Activated naive CD4-positive, alpha-beta T cell treated with anti-CD3 and anti-CD28 coated beads for 36 hours (primary cell): ENCODE measurements around the gene INTS12. TPM values are rescaled to one million over a fixed set of nuclear protein-coding genes. Genes with fewer than 3 reads are reported as not detected.

Experiments
- CTCF ChIA-PET: fragments of 350-600 bp; sonication (Branson Sonifier 250); formaldehyde crosslinking; loops from one replicate; lab custom pipeline; 2021; ENCODE audit warnings: antibody characterized with exemption; lab: Charles Lee
- DNase-seq: peaks from one replicate; pipeline ENCODE4 v3.0.0-alpha.2; 2020
- H3K27ac Mint-ChIP-seq: one replicate; pipeline ENCODE4 v1.8.0; 2021; ENCODE audit warnings: mild to moderate bottlenecking, mixed read lengths
- H3K27me3 Mint-ChIP-seq: one replicate; pipeline ENCODE4 v1.8.0; 2021; ENCODE audit warnings: low read depth, mixed read lengths
- H3K36me3 Mint-ChIP-seq: one replicate; pipeline ENCODE4 v1.8.0; 2021; ENCODE audit warnings: low read depth, mixed read lengths
- H3K4me1 Mint-ChIP-seq: one replicate; pipeline ENCODE4 v1.8.0; 2021; ENCODE audit warnings: low read depth, mixed read lengths
- H3K4me3 Mint-ChIP-seq: one replicate; pipeline ENCODE4 v1.8.0; 2021; ENCODE audit warnings: mild to moderate bottlenecking, moderate library complexity, mixed read lengths
- H3K9me3 Mint-ChIP-seq: one replicate; pipeline ENCODE4 v1.8.0; 2021; ENCODE audit warnings: mixed read lengths
- intact Hi-C: fragments of 100-400 bp; cut with micrococcal nuclease; formaldehyde crosslinking; loops from one replicate; pipeline ENCODE4 v1.15.1; 2023
- total RNA-seq, 2 experiments: library from RNA; stranded (reverse); gene quantifications; one replicate each; pipeline ENCODE4 v1.2.3, GENCODE V29; 2021

The INTS12 gene
- total RNA-seq, 2 experiments from 2014 or later = 24.5 to 24.8 TPM

GRCh38 chr4:105644257-105644656, 64.2 kb downstream of the INTS12 start:
- Mint-ChIP-seq H3K27me3 (peaks cover 13% of the 10 kb centered on the region), H3K4me1 (no peaks in the 10 kb centered on the region), H3K4me3 (no peak overlapping the region), H3K9me3 (no peaks in the 10 kb centered on the region), H3K36me3 (no peaks in the 10 kb centered on the region), H3K27ac (no peak overlapping the region)
- intact Hi-C loops = no loop called here
- DNase-seq = no peak
- CTCF ChIA-PET = no interaction called here

DNA sequence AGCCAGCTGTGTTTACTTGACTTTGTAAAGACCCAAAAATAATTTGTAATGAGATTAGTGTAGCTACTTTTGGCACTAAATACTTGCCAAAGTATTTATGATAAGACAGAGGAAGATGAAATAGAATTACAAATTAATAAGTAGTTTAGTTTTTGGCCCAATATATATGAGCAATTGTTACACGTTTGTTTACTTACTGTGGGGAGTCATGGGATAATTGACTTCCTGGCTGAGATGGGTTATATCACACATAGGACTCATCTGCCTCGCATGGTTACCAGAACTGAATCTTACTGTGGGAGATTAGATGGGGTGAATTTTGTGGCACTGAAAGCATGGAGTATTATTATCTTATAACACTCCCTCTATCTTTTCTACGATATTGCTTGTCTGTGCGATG, 66.6 kb downstream of the INTS12 start:
- no peak overlapping the region for H3K27ac Mint-ChIP-seq
- no peak for DNase-seq
- H3K27me3 Mint-ChIP-seq = peaks cover 8% of the 10 kb centered on the region
- no peaks in the 10 kb centered on the region for H3K36me3 Mint-ChIP-seq
- CTCF ChIA-PET = no interaction called here
- intact Hi-C loops = no loop called here
- no peaks in the 10 kb centered on the region for H3K9me3 Mint-ChIP-seq
- H3K4me1 Mint-ChIP-seq = peaks cover 2% of the 10 kb centered on the region
- H3K4me3 Mint-ChIP-seq = no peak overlapping the region

GRCh38 chr4:105637408-105638176, 70.9 kb downstream of the INTS12 start:
- no peak overlapping the region for H3K27ac Mint-ChIP-seq
- peaks cover 3% of the 10 kb centered on the region for H3K27me3 Mint-ChIP-seq
- H3K36me3 Mint-ChIP-seq = no peaks in the 10 kb centered on the region
- H3K9me3 Mint-ChIP-seq = no peaks in the 10 kb centered on the region
- H3K4me3 Mint-ChIP-seq = no peak overlapping the region
- CTCF ChIA-PET = no interaction called here
- H3K4me1 Mint-ChIP-seq = peaks cover 2% of the 10 kb centered on the region
- intact Hi-C loops = no loop called here
- DNase-seq = no peak

- CTCF ChIA-PET = no interaction called here
- no peaks in the 10 kb centered on the region for H3K36me3 Mint-ChIP-seq
- DNase-seq = no peak
- peaks cover 3% of the 10 kb centered on the region for H3K27me3 Mint-ChIP-seq
- no peaks in the 10 kb centered on the region for H3K9me3 Mint-ChIP-seq
- H3K27ac Mint-ChIP-seq = no peak overlapping the region
- no peak overlapping the region for H3K4me3 Mint-ChIP-seq
- peaks cover 2% of the 10 kb centered on the region for H3K4me1 Mint-ChIP-seq
- intact Hi-C loops = loop anchor here (5.0 kb wide), 1 partner anchor 492 kb away; no protein-coding TSS in a partner anchor
Observed at GRCh38 chr4:105634402-105635080, 73.9 kb downstream of the INTS12 start.

GRCh38 chr4:105633241-105633640, 75.2 kb downstream of the INTS12 start:
- intact Hi-C loops = loop anchor here (5.0 kb wide), 1 partner anchor 491 kb away; no protein-coding TSS in a partner anchor
- no peak for DNase-seq
- no peaks in the 10 kb centered on the region for H3K36me3 Mint-ChIP-seq
- no peak overlapping the region for H3K4me3 Mint-ChIP-seq
- H3K4me1 Mint-ChIP-seq = peaks cover 2% of the 10 kb centered on the region
- H3K27ac Mint-ChIP-seq = no peak overlapping the region
- H3K27me3 Mint-ChIP-seq = peaks cover 8% of the 10 kb centered on the region
- no peaks in the 10 kb centered on the region for H3K9me3 Mint-ChIP-seq
- CTCF ChIA-PET = interaction anchor here (0.7 to 2.9 kb wide), 3 partner anchors 10 to 112 kb away, joined by 3 to 12 read pairs (median 5); no protein-coding TSS in a partner anchor

Other genes with a start within 250 kb of the INTS12 start
- 100 to 1,000 TPM; 117 to 119 TPM for gene PPA2, start 234.6 kb downstream of the INTS12 start, total RNA-seq
- not detected for gene ARHGEF38, start 156.1 kb downstream of the INTS12 start, total RNA-seq
- 10 to 100 TPM; 15.8 to 18.2 TPM for gene GSTCD, start 95 bp upstream of the INTS12 start, total RNA-seq
- not detected for gene NPNT, start 186.8 kb upstream of the INTS12 start, total RNA-seq